Lower leg skin (tissue), 4 donors: ENCODE measurements around the gene DND1. TPM values are rescaled to one million over a fixed set of nuclear protein-coding genes. Genes with fewer than 3 reads are reported as not detected.
A peak's percentile ranks its signal among the peaks of the same experiment; 100 is the strongest.
"Not testable (repeated sequence)": the region's sequence is repeated elsewhere in the genome, so short reads cannot be mapped to it uniquely, and the experiment has no call there.

Experiments
- DNase-seq, 2 donors: peaks; one replicate each; pipeline ENCODE4 v3.0.0-alpha.2; 2019; ENCODE audit warnings: low spot score in 2 of 2
- H3K4me3 ChIP-seq: fragments of 200-600 bp; sonication (generic); 2 replicates; pipeline ENCODE4 v1.5.1; 2017; ENCODE audit warnings: mild to moderate bottlenecking, low read depth; ENCODE audit not compliant: poor library complexity, severe bottlenecking
- POLR2A ChIP-seq, 2 donors: fragments of 450-650 bp; IDR thresholded peaks; one replicate each; pipeline ENCODE4 v1.6.1; 2016 to 2017; ENCODE audit warnings: antibody characterized with exemption in 2 of 2, mild to moderate bottlenecking in 1 of 2, moderate library complexity in 1 of 2
- WGBS, 2 donors: methylation state at CpG; one replicate each; pipeline ENCODE4 v1.1.5; 2018; 5-methylcytosine and 5-hydroxymethylcytosine counted together
- intact Hi-C: fragments of 100-400 bp; cut with DNase I; formaldehyde crosslinking; loops from one replicate; pipeline ENCODE4 v1.15.0; 2023; ENCODE audit warnings: low total_unique reads
- total RNA-seq, 4 donors: library from RNA; depleted of rRNA; stranded (reverse); fragments of >200 nt; gene quantifications; one replicate each; pipeline ENCODE4 v1.1.0, GENCODE V29; 2016
- TF ChIP-seq, protein P1 (sequence below), 3 donors: fragments of 450-650 bp; IDR thresholded peaks; one replicate each; pipeline ENCODE4 v1.5.1; 2016; ENCODE audit warnings: antibody characterized with exemption in 3 of 3, mild to moderate bottlenecking in 3 of 3, moderate library complexity in 2 of 3

DND1 gene
- total RNA-seq, 4 donors from 2014 or later: 0.49 to 0.94 (median 0.69) TPM

DNA sequence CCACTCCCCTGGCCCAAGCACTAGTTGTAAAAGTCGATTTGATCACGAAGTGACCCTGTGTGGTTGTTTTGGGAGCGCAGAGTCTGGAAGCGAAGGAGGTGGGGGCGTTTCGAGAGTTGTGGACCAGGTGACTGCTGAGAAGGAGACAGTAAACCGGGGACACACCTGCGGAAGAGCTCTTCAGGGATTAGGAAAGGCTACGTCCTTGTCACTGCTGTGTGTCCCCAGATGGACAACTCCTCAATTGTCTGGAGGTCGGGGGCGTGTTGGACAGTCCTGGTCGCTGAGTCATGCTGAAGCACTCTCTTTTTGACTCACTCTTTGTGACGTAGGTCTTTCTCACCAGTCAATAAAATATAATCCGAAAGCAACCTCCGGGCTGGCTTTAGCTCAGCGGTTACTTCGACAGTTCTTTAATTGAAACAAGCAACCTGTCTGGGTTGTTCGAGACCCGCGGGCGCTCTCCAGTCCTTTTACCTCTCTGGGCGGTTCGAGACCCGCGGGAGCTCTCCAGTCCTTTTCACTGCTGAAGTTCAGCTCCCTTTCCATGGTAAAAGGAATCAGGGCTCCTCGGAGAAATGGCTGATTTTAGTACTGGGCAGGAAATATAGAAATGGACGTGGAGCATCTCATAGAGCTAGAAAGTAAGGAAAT is 37.6 kb upstream of the DND1 start:
- peak overlapping the region; percentile 31 for H3K4me3 ChIP-seq
- intact Hi-C loops: no loop called here
- TF ChIP-seq, protein P1, sequence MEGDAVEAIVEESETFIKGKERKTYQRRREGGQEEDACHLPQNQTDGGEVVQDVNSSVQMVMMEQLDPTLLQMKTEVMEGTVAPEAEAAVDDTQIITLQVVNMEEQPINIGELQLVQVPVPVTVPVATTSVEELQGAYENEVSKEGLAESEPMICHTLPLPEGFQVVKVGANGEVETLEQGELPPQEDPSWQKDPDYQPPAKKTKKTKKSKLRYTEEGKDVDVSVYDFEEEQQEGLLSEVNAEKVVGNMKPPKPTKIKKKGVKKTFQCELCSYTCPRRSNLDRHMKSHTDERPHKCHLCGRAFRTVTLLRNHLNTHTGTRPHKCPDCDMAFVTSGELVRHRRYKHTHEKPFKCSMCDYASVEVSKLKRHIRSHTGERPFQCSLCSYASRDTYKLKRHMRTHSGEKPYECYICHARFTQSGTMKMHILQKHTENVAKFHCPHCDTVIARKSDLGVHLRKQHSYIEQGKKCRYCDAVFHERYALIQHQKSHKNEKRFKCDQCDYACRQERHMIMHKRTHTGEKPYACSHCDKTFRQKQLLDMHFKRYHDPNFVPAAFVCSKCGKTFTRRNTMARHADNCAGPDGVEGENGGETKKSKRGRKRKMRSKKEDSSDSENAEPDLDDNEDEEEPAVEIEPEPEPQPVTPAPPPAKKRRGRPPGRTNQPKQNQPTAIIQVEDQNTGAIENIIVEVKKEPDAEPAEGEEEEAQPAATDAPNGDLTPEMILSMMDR (IDR thresholded peaks at IDR 0.05): no peak
- TF ChIP-seq POLR2A (IDR thresholded peaks at IDR 0.05): no peak
- 0 to 1% methylated on average over 27 of the region's 27 CpGs for WGBS, 2 donors
- DNase-seq: peak; percentile 95 to 96

DNA sequence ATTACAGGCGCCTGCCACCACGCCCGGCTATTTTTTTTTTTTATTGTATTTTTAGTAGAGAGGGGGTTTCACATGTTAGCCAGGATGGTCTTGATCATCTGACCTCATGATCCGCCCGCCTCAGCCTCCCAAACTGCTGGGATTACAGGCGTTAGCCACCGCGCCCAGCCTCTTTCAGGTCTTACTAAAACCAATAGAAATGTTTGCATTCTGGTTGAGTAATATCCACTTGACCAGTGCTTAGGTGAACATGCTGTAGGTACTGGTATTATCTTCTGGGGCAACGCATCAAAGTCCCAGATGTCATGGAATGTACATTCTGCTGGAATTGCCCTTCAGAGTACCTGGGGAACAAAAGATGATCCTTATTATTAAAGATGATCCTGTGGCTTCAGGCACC is 35.4 kb upstream of the DND1 start:
- intact Hi-C loops, H3K4me3 ChIP-seq, DNase-seq: not testable (repeated sequence)
- WGBS, 2 donors: 92 to 94% methylated on average over 9 of the region's 9 CpGs

DNA sequence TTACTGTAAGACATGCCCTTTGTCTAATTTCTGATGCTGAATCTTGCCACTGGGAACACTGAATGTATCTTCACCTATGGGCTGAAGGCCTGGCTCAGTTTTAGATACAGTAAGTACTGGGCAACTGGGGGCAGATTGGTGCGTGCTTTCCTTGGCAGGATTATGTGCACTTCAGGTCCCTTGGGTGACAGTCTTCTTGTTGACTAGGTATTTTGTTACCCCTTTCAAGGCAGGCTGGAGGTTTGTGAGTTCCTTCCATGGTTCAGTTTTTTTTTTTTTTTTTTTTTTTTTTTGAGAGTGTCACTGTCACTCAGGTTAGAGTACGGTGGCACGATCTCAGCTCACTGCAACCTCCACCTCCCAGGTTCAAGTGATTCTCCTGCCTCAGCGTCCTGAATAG is 34.4 kb upstream of the DND1 start:
- no peak overlapping the region for H3K4me3 ChIP-seq
- 84 to 87% methylated on average over 4 of the region's 4 CpGs for WGBS, 2 donors
- no peak for DNase-seq
- intact Hi-C loops: no loop called here
- TF ChIP-seq, protein P1 (IDR thresholded peaks at IDR 0.05): no peak
- no peak for TF ChIP-seq POLR2A (IDR thresholded peaks at IDR 0.05)

DNA sequence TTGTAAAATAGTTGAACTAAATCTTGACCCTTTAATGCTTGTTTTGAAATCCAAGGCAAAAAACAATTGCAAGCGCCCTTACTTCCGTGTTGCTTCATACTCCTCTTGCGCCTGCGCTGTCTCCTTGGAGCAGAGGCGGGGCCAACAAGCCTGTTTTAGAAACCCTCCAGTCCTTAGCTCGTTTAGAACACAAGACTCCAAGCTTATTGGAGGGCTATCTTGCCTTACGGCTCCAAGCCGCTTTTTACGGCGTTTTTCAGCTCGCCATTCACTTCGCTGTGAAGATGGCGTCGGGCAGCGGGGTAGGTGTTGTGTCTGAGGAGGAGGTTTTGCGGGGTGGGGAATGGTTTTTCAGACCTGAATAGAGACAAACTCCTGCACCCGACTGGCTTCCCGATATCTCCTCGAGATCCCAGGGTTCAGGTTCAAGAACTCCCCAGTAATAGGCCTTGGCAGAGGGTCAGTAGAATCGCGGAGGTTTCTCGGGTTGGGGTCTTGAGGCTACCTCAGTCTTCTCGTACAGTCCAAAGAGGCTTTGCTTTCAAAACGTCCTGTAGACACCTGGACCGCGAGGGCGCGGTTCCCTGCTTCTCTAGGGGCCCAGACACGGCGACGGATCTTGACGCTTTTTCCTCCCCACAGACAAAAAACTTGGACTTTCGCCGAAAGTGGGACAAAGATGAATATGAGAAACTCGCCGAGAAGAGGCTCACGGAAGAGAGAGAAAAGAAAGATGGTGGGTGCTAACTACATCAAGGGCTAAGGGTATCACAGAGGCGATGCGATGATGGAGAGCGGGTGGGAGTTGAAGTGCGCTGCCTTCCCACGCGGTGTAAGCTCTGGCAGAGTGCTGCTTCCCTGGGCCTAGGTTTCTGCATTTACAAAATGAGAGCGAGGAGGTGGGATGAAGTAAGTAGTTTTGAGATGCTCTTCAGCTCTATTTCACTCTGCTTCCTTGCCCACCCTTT is 27.1 kb upstream of the DND1 start, which contains the start of gene ZMAT2:
Gene ZMAT2, plus strand, starts transcription at position 271 of the 968 bp plus-strand sequence. Its CDS starts 14 bp downstream, at position 285.
- WGBS, 2 donors: 1% methylated on average over 44 of the region's 44 CpGs
- DNase-seq: peak; percentile 97 to 99

DNA sequence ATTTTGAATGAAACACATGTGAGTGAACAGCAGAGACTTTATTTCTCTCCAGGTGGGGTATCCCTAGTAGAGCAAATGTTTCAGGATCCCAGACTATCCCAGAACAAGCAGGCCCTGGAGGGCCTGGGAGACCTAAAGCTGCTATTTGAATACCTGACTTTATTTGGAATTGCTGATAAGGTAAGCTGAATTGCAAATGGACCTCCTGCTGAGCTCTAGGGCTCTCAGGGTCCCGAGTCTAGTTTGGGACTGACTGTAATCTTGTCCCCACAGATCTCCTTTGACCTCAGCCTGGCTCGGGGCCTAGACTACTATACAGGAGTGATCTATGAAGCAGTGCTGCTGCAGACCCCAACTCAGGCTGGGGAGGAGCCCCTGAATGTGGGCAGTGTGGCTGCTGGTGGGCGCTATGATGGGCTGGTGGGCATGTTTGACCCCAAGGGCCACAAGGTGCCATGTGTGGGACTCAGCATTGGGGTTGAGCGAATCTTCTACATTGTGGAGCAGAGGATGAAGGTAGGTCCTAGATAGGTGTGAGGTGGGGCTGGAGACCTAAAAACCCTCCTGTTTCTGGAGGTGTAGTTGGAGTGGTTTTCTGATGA is 23.6 kb upstream of the DND1 start:
- no peak for TF ChIP-seq POLR2A (IDR thresholded peaks at IDR 0.05)
- TF ChIP-seq, protein P1 (IDR thresholded peaks at IDR 0.05): no peak
- 84 to 89% methylated on average over 4 of the region's 4 CpGs for WGBS, 2 donors
- no peak overlapping the region for H3K4me3 ChIP-seq
- DNase-seq: no peak
- intact Hi-C loops: no loop called here

More for the DNA sequence above, 27.1 kb upstream of the DND1 start, which contains the start of gene ZMAT2:
- H3K4me3 ChIP-seq: peak within 1 kb of the TSS; percentile 73
- intact Hi-C loops: no loop called here
- TF ChIP-seq, protein P1 (IDR thresholded peaks at IDR 0.05): no peak
- no peak for TF ChIP-seq POLR2A (IDR thresholded peaks at IDR 0.05)

DNA sequence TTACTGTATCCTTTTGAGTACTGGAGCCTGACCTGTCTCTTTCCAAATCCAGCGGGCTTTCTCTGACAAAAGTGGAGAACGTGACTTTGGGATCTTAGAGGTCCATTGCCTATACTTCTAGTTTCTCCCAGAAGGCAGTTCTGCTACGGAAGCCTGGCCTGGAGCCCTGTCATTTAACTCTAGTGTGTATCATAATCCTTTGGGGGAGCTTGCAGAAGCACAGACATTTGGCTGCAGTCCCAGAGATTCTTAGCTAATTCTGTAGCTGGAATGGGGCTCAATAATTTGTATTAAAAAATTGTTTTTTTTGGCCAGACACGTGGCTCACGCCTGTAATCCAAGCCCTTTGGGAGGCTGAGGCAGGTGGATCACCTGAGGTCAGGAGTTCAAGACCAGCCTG is 20.9 kb upstream of the DND1 start:
- intact Hi-C loops: no loop called here
- no peak overlapping the region for H3K4me3 ChIP-seq
- 62 to 66% methylated on average over 5 of the region's 5 CpGs for WGBS, 2 donors
- TF ChIP-seq POLR2A (IDR thresholded peaks at IDR 0.05): no peak
- TF ChIP-seq, protein P1 (IDR thresholded peaks at IDR 0.05): no peak
- DNase-seq: no peak
